T follicular helper cell (primary cell): Measurements from ENCODE around the gene ADGRG2.

ENCODE experiments used
- DNase-seq: peaks from one replicate; pipeline ENCODE4 v3.0.0-alpha.2; 2020; ENCODE audit warnings: low read depth

Gene ADGRG2

DNA sequence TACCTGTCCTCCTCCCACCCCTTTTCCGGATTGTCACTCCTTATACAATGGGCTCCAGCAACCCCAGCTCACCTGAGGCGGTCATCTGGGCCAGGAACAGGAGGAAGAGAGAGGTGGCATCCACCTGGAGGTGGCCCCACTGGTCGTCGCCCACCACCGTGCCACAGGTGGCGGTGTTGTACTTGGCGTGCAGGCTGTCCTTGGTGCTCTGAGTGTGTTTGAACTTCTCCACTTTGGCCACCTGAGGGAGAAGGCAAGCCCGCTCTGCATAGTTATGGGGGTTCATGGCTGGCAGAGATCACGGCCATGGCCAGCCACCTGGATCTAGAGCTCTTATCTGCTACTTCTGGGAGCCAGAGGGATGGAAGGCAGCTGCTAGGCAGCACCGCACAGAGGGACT is 171.2 kb downstream of the ADGRG2 start:
- no peak for DNase-seq

DNA sequence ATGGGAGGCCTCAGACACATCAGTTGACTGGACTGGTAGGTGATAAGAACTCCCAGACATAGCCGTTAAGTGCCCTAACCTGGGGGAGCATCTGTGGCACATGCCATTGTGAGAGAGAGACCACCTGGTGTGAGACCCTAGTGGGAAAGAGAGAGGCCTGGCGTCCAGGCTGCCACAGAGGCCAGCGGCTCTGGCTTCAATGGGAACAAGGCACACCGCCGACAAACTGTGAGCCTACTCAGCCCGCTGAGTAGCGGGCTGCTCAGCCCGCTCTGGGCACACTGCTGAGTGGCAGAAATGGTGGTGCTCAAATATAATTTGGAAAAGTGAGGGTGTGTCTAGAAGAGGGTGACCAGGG is 172.3 kb downstream of the ADGRG2 start:
- DNase-seq: no peak

- DNase-seq: no peak
These were observed 172.9 kb downstream of the ADGRG2 start for GRCh38 chrX:18949291-18949943.

- no peak for DNase-seq
These were observed 175.7 kb downstream of the ADGRG2 start for GRCh38 chrX:18946611-18947010.

- no peak for DNase-seq
These were observed 176.1 kb downstream of the ADGRG2 start for GRCh38 chrX:18946157-18946556.

DNA sequence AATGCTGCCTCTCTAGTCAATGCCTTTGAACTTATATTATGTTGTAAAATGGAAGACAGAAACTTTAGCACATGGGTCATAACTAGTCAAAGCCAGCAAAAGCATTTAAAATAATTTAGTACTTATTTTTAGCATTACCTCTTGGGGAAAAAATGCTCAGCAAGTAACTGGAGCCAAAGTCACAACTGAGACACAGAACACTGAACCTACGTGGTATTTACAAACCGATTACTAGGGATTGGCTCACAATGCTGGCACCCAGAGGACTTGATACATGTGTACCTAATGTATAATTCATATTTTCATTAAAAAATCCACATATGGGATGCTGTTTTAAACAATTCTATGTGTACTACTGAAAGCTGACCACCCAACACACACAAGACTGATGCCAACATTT is 176.8 kb downstream of the ADGRG2 start:
- DNase-seq: no peak

DNA sequence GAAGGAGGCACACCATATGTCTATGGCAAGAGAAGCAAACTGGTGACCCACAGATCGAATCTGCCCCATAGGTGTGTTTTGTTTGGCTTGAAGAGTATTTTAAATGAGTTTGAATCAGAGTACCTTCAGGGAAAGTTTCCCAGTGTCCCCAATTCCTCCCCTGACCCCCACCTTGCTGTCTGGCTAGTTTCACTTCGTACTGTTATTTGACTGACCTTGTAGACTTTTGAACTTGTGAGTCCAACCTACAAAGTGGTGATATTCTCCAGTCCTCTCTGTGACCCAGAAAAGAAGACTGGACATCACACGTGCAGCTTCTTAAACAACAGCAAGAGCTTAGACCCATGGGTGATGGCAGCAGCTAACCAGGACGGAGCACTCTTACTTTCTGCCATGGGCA is 177.8 kb downstream of the ADGRG2 start:
- DNase-seq: no peak

GRCh38 chrX:18941896-18942295 is 180.4 kb downstream of the ADGRG2 start:
- no peak for DNase-seq
